ENCODE results near the gene TNPO1.
A peak's percentile ranks its signal among the peaks of the same experiment; 100 is the strongest.

The TNPO1 gene

DNA sequence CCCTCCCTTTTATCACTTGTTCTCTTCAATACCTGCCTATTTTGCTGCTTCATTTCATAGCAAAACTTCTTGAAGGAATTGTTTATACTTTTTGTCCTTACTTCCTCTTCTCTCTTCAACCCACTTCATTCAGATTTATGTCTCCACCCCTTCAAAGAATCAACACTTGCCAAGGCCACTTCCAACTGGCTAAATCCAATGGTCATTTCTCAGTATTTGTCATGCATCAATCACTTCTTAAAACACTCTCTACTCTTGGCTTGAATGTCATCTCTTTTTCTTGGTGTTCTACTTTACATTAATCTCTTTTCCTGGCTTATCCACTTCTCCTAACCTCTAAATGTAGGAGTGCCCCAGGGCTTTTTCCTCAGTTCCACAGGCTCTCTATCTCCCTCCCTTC lies 131.0 kb downstream of the TNPO1 start:
- Histone ChIP-seq H3K9me3 (ENCODE audit: control insufficient read depth, low read length) (no peaks in the 10 kb centered on the region), H3K27me3 (ENCODE audit: control insufficient read depth, insufficient read depth, low read length) (no peaks in the 10 kb centered on the region), H3K4me3 (ENCODE audit: low read length) (no peak overlapping the region), H3K9ac (ENCODE audit: low read length) (no peak overlapping the region), H3K4me1 (ENCODE audit: control insufficient read depth, insufficient read depth, low read length) (peaks cover 7% of the 10 kb centered on the region), H3K36me3 (ENCODE audit: control insufficient read depth, insufficient read depth, low read length) (no peaks in the 10 kb centered on the region)

DNA sequence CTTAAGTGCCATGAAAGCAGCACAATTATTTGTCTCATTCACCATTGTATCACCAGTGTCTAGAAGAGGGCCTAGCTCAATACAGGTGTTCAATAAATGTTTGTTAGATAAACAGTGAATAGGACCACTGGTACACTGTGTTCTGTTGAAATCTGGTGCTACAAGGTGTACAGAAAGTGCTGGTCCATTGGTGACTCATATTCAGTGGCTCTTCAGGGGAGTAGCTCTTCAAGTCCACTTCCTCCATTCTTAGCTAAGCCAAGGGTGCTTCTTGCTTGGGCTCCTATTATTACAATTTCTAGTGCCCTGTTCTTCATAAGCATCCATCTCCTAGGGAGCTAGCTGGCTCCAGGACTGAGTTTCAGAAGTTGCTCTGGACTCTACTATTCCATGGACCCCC lies 133.0 kb downstream of the TNPO1 start:
- Histone ChIP-seq H3K4me1 (ENCODE audit: control insufficient read depth, insufficient read depth, low read length) (peaks cover 7% of the 10 kb centered on the region), H3K9me3 (ENCODE audit: control insufficient read depth, low read length) (no peaks in the 10 kb centered on the region), H3K9ac (ENCODE audit: low read length) (no peak overlapping the region), H3K4me3 (ENCODE audit: low read length) (no peak overlapping the region), H3K36me3 (ENCODE audit: control insufficient read depth, insufficient read depth, low read length) (no peaks in the 10 kb centered on the region), H3K27me3 (ENCODE audit: control insufficient read depth, insufficient read depth, low read length) (no peaks in the 10 kb centered on the region)

DNA sequence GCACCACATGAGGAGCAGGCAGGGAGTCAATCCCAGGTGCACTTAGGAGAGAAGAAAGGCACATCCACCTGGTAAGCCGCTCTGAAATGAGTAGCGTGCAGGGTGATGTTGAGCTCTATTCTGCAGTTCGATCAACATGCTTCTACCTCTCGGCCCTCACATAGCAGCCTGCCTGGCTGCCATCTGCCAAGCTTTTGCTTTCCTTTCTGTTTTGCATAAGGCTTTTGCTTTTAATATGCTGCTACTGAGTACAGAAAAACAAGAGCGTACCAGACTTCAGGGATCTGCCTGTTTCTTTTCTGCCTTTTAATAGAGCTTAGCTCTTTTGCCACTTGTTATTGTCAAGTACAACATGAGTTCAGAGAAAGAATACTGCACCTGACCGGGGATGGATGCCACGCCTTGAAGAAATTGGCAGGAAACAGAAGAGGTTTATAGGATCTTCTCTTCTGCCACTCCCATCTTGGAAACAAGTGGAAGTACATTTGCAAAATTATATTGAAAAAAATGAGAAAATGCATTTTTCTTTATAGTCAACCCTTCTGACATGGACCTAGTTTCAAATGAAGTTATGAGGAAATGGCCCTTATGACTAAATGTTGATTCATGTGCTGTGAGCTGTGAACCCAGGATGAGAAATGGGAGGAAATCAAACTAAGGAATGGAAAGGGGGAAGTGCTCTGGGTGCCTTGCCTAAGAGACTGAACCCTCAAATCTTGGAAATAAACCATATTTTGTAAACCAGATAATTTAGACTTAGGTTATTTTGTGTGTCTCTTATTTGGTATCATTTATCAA lies 135.4 kb downstream of the TNPO1 start:
- Histone ChIP-seq H3K9me3 (ENCODE audit: control insufficient read depth, low read length) (no peaks in the 10 kb centered on the region), H3K9ac (ENCODE audit: low read length) (no peak overlapping the region), H3K4me1 (ENCODE audit: control insufficient read depth, insufficient read depth, low read length) (peaks cover 12% of the 10 kb centered on the region), H3K4me3 (ENCODE audit: low read length) (no peak overlapping the region), H3K27me3 (ENCODE audit: control insufficient read depth, insufficient read depth, low read length) (no peaks in the 10 kb centered on the region), H3K36me3 (ENCODE audit: control insufficient read depth, insufficient read depth, low read length) (no peaks in the 10 kb centered on the region)

DNA sequence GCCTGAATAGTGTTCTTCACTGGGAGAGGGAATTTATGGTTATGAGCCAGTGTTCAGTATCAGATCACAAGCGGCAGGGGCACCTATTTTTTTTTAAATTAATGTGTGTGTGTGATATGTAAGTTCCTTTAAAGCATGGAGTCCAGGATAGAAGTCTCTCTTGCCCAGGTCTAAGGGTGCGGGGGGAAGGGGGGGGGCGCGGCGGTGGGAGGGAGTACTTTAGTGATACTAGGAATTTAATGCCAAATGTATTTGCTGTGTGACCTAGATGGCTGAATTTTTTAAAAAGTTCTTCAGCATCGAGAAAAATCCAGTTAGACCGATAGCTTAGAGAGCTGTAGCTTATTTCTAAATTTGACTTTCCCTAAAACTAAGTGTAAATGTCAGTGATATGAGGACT lies 137.9 kb downstream of the TNPO1 start:
- H3K4me1 ChIP-seq (ENCODE audit: control insufficient read depth, insufficient read depth, low read length), result peaks cover 17% of the 10 kb centered on the region
- H3K9ac ChIP-seq (ENCODE audit: low read length), result no peak overlapping the region
- H3K9me3 ChIP-seq (ENCODE audit: control insufficient read depth, low read length), result no peaks in the 10 kb centered on the region
- H3K4me3 ChIP-seq (ENCODE audit: low read length), result no peak overlapping the region
- H3K36me3 ChIP-seq (ENCODE audit: control insufficient read depth, insufficient read depth, low read length), result no peaks in the 10 kb centered on the region
- H3K27me3 ChIP-seq (ENCODE audit: control insufficient read depth, insufficient read depth, low read length), result no peaks in the 10 kb centered on the region

DNA sequence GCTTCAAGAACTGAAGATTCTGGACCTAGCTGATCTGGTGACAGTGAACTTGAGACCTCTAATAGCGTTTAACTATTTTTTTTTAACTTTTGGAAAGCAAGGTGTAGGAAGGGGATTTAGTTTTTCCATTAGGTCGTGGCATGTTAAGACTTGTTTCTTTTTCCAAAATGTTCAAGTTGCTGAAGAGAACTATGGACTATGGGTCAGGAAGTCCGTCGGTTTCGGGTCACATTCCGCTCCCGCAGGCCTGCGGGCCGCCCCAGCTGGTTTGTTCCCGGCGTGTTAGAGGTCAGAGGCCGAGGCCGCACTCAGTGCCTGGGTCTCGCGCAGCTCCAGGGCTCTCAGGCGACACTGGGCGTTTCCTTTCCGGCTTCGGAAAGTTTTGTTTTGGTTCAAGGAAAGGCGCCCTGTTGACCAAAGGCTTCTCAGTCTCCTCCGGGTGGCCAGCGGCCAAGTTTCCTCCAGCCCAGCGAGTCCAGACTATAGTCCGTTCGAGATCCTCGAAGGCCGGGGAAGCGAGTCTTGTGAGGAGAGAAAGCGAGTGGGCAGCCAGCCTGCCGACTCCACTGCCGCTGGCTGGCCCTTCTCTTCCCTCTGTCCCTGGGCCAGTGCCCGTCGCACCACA lies 138.8 kb downstream of the TNPO1 start:
- peaks cover 17% of the 10 kb centered on the region for H3K4me1 ChIP-seq (ENCODE audit: control insufficient read depth, insufficient read depth, low read length)
- peak overlapping the region; percentile 96 for H3K9ac ChIP-seq (ENCODE audit: low read length)
- H3K4me3 ChIP-seq (ENCODE audit: low read length), result peak overlapping the region; percentile 75
- H3K36me3 ChIP-seq (ENCODE audit: control insufficient read depth, insufficient read depth, low read length), result no peaks in the 10 kb centered on the region
- H3K27me3 ChIP-seq (ENCODE audit: control insufficient read depth, insufficient read depth, low read length), result no peaks in the 10 kb centered on the region
- no peaks in the 10 kb centered on the region for H3K9me3 ChIP-seq (ENCODE audit: control insufficient read depth, low read length)

DNA sequence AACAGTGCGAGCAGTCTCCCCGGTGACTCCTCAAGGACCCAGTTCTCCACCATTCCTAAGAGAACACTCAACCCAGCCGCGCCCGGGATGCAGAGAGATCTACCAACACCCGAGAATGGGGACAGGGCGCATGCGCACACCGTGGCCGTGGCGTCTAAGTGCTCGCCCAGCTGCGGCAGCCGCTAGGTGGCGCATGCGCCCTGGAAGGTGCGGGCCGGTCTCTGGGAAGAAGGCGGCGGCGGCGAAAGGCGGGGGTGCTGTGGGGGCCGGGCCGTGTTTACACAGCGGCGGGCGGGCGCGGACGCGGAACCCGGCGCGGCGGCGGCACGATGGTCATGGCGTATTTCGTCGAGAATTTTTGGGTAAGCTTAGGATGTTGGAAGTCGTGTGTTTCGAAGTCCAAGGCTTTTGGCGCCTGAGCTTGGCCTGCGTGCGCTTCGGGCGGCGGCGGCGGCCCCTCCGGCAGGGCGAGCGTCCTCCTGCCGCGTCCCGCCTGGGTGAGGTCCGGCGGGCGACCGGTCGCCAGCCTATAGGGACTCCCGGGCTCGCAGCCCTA lies 139.4 kb downstream of the TNPO1 start, which contains the start of gene FCHO2:
TSS of gene FCHO2 (plus strand) at position 274 of the 556 bp plus-strand sequence. CDS start at position 330, 56 bp downstream.
- Histone ChIP-seq H3K9me3 (ENCODE audit: control insufficient read depth, low read length) (no peaks in the 10 kb centered on the region), H3K27me3 (ENCODE audit: control insufficient read depth, insufficient read depth, low read length) (no peaks in the 10 kb centered on the region), H3K4me3 (ENCODE audit: low read length) (peak within 1 kb of the TSS; percentile 75), H3K4me1 (ENCODE audit: control insufficient read depth, insufficient read depth, low read length) (peaks cover 17% of the 10 kb centered on the region), H3K9ac (ENCODE audit: low read length) (peak within 1 kb of the TSS; percentile 96), H3K36me3 (ENCODE audit: control insufficient read depth, insufficient read depth, low read length) (no peaks in the 10 kb centered on the region)

DNA sequence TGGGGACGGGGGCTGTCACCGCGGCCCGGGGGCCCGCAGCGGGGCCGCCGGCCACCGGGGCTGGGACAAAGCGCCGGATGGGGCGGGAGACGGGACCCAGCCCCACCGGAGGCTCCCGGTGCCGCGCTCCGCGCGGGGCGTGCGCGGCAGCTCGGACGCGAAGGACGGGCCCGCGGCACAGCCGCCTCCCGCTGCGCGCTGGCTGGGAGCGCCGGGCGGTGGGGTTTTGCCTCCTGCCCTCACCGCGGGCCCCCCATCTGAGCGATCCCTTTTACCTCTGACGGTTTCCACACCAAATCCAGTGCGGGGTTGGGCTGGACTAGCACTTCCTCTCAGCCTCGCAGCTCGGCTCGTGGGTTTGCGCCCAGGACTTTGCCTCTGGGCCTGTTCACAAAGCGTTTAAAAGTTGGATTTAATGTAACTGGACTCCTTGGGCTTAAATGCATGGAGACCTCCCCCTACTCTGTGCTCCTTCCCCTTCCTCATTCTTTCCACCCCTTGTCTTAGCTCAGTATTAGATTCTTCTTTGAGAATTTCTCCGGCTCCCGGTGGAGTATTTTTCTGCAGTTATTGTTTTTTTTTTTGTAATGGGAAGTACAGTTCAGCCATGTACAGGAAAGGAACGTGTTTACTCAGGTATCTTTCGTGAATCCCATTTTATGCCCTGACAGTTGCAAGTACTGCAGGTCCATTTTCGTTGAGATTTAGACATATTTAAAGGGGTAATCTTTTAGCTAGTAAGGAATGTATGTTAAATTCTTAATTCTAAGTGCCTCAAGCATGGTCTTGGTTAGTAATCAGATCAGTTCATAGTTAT lies 140.1 kb downstream of the TNPO1 start:
- peaks cover 17% of the 10 kb centered on the region for H3K4me1 ChIP-seq (ENCODE audit: control insufficient read depth, insufficient read depth, low read length)

GRCh38 chr5:72957337-72957736 lies 140.9 kb downstream of the TNPO1 start:
- Histone ChIP-seq H3K4me3 (ENCODE audit: low read length) (peak overlapping the region; percentile 64), H3K27me3 (ENCODE audit: control insufficient read depth, insufficient read depth, low read length) (no peaks in the 10 kb centered on the region), H3K4me1 (ENCODE audit: control insufficient read depth, insufficient read depth, low read length) (peaks cover 10% of the 10 kb centered on the region), H3K9me3 (ENCODE audit: control insufficient read depth, low read length) (no peaks in the 10 kb centered on the region), H3K9ac (ENCODE audit: low read length) (peak overlapping the region; percentile 96), H3K36me3 (ENCODE audit: control insufficient read depth, insufficient read depth, low read length) (no peaks in the 10 kb centered on the region)

More for the DNA sequence above, 140.1 kb downstream of the TNPO1 start:
- Histone ChIP-seq H3K36me3 (ENCODE audit: control insufficient read depth, insufficient read depth, low read length) (no peaks in the 10 kb centered on the region), H3K4me3 (ENCODE audit: low read length) (peak overlapping the region; percentile 64), H3K9me3 (ENCODE audit: control insufficient read depth, low read length) (no peaks in the 10 kb centered on the region), H3K9ac (ENCODE audit: low read length) (peak overlapping the region; percentile 96), H3K27me3 (ENCODE audit: control insufficient read depth, insufficient read depth, low read length) (no peaks in the 10 kb centered on the region)

GRCh38 chr5:72959257-72959656 lies 142.8 kb downstream of the TNPO1 start:
- Histone ChIP-seq H3K36me3 (ENCODE audit: control insufficient read depth, insufficient read depth, low read length) (no peaks in the 10 kb centered on the region), H3K4me3 (ENCODE audit: low read length) (no peak overlapping the region), H3K9ac (ENCODE audit: low read length) (no peak overlapping the region), H3K9me3 (ENCODE audit: control insufficient read depth, low read length) (no peaks in the 10 kb centered on the region), H3K27me3 (ENCODE audit: control insufficient read depth, insufficient read depth, low read length) (no peaks in the 10 kb centered on the region), H3K4me1 (ENCODE audit: control insufficient read depth, insufficient read depth, low read length) (peaks cover 9% of the 10 kb centered on the region)

All from mucosa of stomach (tissue), 1 donor.